ENCODE results near the gene CYP2J2.
A peak's percentile ranks its signal among the peaks of the same experiment; 100 is the strongest.
"Not testable (repeated sequence)": the region's sequence is repeated elsewhere in the genome, so short reads cannot be mapped to it uniquely, and the experiment has no call there.

The CYP2J2 gene

GRCh38 chr1:59926381-59927123 is at the start of gene CYP2J2:
Gene CYP2J2 (minus strand): TSS chr1:59926773. CDS start chr1:59926746, 27 bp downstream.
- DNase-seq, result peak; percentile 60

- no peak for DNase-seq
Observed at GRCh38 chr1:59973719-59974118, 47.1 kb upstream of the CYP2J2 start.

- no peak for DNase-seq
Observed at GRCh38 chr1:59972216-59972927, 45.8 kb upstream of the CYP2J2 start.

- peak; percentile 60 for DNase-seq
Observed at GRCh38 chr1:59971464-59971911, 44.9 kb upstream of the CYP2J2 start.

GRCh38 chr1:59969542-59970175 is 43.1 kb upstream of the CYP2J2 start:
- DNase-seq, result not testable (repeated sequence)

GRCh38 chr1:59968746-59969145 is 42.2 kb upstream of the CYP2J2 start:
- not testable (repeated sequence) for DNase-seq

GRCh38 chr1:59967780-59968179 is 41.2 kb upstream of the CYP2J2 start:
- no peak for DNase-seq

- DNase-seq, result no peak
Observed at GRCh38 chr1:59967141-59967697, 40.6 kb upstream of the CYP2J2 start.

- DNase-seq, result no peak
Observed at GRCh38 chr1:59952065-59952464, 25.5 kb upstream of the CYP2J2 start.

GRCh38 chr1:59949648-59950047 is 23.1 kb upstream of the CYP2J2 start:
- DNase-seq, result no peak

GRCh38 chr1:59948990-59949389 is 22.4 kb upstream of the CYP2J2 start:
- DNase-seq, result no peak

GRCh38 chr1:59947047-59947938 is 20.7 kb upstream of the CYP2J2 start:
- DNase-seq, result peak; percentile 59

- DNase-seq, result no peak
Observed at GRCh38 chr1:59945790-59946189, 19.2 kb upstream of the CYP2J2 start.

GRCh38 chr1:59939393-59939792 is 12.8 kb upstream of the CYP2J2 start:
- DNase-seq, result no peak

GRCh38 chr1:59937636-59938210 is 11.2 kb upstream of the CYP2J2 start:
- no peak for DNase-seq

GRCh38 chr1:59936358-59936821 is 9.8 kb upstream of the CYP2J2 start:
- DNase-seq, result no peak

GRCh38 chr1:59928996-59929395 is 2.4 kb upstream of the CYP2J2 start:
- no peak for DNase-seq

- no peak for DNase-seq
Observed at GRCh38 chr1:59927213-59927612, 640 bp upstream of the CYP2J2 start.

GRCh38 chr1:59924653-59925052 is 1.9 kb downstream of the CYP2J2 start:
- DNase-seq, result no peak

- DNase-seq, result not testable (repeated sequence)
Observed at GRCh38 chr1:59921258-59921899, 5.2 kb downstream of the CYP2J2 start.

GRCh38 chr1:59919746-59920145 is 6.8 kb downstream of the CYP2J2 start:
- DNase-seq, result no peak

All from CD4-positive, alpha-beta T cell treated with Interleukin-17A for 4 hours (primary cell).